ENCODE measurements around the gene SLC25A15.
"Not testable (repeated sequence)": the region's sequence is repeated elsewhere in the genome, so short reads cannot be mapped to it uniquely, and the experiment has no call there.

Gene SLC25A15

DNA sequence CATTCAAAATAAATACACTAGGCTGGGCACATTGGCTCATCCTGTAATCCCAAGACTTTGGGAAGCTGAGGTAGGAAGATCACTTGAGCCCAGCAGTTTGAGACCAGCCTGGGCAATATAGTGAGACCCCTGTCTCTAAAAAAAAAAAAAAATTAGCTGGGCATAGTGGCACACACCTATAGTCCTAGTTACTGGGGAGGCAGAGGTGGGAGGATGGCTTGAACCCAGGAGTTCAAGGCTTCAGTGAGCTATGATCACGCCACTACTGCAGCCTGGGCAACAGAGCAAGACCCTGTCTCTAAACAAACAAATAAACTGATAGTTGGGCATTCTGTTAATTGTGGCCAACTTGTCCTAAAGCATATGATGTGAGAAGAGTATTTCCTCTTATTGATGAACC, 6.4 kb upstream of the SLC25A15 start:
- not testable (repeated sequence) for DNase-seq

DNA sequence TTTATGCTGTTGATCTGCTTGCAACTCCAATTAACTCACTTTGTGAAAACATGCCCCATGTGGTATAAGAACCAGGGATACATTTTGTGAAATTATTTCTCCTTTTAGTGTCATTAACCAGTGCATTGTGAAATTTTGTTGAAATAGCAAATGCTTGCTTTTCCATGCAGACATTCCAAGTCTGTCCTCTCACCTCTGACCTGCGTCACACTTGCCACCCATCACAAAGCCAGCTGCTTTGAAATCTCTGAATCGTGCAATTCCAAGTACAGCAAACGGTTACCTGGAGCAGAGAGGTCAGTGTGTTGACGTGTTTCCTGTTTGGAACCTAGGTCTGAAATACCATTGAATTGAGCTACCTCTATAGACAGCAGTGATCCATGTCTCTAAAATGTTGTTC, 4.9 kb upstream of the SLC25A15 start:
- DNase-seq: no peak

DNA sequence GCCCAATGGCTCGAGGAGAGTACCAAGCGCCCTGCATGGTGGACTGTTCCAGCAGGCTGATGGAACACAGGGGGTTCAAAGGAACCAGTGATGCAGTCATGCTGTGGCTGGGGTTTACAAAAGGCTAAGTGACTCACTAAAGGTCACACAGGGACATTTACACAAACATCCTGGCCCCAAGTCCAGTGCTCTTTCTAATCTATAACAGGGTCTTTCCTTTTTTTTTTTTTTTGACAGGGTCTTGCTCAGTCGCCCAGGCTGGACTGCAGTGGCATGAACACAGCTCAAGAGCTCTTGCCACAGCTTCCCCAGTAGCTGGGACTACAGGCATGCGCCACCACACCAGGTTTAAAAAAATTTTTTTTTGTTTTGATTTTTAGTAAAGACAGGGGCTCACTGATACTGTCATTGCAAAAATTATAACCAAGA, 2.8 kb upstream of the SLC25A15 start:
- no peak for DNase-seq

DNA sequence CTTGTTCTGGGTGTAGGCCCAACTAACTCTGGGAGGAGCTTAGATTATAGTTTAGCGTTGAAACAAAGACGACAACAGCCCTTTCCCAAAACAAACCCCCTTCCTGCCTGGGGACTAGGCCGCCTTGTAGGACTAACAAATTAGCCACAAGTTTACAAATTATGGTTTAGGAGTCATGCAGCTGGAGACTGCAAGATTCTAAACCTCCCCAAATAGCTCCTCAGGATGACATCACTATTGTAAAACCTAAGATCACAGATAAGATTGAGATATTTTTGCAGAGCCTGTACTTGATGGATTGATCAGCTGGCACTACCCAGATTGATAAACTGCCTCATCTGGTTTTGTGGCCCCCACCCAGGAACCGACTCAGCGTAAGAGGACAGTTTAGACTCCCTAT, 2.3 kb upstream of the SLC25A15 start:
- DNase-seq: no peak

DNA sequence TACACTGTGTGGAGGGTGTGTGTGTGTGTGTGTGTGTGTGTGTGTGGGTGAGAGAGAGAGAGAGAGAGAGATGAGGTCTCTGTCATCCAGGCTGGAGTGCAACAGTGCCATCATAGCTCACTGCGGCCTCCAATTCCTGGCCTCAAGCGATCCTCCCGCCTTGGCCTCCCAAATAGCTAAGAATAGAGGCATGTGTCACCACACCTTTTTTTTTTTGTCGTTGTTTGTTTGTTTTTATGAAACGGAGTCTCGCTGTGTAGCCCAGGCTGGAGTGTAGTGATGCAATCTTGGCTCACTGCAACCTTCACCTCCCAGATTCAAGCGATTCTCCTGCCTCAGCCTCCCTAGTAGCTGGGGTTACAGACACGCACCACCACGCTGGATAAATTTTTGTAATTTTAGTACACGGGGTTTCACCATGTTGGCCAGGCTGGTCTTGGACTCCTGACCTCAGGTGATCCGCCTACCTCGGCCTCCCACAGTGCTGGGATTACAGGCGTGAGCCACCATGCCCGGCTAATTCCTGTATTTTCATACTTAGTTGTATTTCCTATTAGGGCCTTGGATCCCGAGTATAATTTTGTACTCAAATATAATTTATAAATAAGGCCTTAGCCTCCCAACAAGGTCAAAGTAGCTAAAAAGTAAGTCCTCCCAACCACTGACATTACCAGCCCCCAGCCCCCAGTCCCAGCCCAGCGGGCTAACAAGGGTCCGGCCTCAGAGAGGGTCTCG, 704 bp upstream of the SLC25A15 start:
- not testable (repeated sequence) for DNase-seq

DNA sequence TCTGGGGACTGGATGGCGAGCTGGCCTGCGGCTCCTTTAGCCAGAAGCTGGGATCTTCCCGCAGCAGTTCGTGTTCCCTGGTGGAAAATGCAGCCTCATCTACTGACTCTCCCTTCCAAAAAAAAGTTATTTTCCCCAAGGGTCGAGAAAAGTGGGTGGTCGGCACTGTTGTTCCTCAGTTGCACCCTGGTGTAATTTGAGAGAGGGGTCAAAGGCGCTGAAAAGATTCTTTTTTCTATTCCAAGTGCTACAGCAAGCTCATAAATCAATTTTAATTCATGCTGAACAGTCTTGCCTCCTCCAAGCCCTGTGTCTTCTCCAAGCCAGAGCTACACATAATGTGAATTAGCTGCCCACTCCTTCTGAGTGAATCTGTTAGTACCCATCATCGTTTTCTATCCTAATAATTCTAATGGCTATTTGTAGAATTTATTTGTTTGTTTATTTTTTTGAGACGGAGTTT, 774 bp downstream of the SLC25A15 start:
- no peak for DNase-seq

DNA sequence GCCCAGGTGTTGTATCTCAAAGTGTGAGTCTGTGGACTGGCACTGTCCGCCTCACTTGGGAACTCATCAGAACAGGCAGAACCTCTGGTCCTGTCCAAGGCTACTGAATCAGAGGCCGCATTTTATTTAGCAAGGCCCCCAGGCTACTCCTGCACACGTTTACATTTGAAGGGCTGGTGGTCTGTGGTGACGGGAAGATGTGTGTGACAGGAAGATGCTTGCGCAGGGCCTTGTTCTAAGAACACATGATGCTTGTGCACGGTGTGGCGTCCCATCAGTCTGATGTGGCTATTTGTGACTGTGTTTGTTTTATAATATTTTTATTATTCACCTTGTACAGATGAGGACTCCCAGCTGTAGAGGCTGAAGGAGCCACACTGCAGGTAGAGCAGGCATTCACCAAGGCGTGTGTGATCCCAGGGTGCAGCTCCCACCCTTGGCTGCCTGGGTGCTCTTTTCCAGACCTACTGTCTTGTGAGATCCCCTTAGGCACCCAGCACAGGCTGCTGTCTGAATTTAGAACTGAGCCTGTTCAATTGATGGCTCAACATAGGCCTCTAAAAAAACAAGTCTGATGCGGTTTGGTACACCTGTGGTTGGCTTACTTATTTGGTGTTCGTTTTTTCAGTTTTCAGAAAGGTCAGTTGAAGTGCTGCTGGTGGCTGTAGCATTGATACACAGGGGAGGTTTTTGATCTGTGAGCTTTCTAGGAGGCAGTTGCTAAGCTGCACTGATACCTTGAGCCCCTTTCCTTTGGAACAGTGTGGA, 3.1 kb downstream of the SLC25A15 start:
- no peak for DNase-seq

DNA sequence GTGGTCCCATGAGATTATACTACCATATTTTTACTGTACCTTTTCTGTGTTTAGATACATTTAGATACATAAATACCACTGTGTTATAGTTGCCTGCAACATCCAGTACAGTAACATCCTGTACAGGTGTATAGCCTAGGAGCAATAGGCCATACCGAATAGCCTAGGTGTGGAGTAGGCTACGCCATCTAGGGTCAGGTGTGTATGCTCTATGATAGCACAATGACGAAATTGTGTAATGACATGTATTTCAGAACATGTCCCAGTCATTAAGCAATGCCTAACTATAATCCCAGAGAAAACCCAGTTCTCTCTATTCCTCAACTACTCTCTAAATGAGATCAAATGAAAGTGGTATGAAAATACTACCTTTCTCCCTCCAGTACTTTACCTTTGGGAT, 3.9 kb downstream of the SLC25A15 start:
- DNase-seq: no peak

DNA sequence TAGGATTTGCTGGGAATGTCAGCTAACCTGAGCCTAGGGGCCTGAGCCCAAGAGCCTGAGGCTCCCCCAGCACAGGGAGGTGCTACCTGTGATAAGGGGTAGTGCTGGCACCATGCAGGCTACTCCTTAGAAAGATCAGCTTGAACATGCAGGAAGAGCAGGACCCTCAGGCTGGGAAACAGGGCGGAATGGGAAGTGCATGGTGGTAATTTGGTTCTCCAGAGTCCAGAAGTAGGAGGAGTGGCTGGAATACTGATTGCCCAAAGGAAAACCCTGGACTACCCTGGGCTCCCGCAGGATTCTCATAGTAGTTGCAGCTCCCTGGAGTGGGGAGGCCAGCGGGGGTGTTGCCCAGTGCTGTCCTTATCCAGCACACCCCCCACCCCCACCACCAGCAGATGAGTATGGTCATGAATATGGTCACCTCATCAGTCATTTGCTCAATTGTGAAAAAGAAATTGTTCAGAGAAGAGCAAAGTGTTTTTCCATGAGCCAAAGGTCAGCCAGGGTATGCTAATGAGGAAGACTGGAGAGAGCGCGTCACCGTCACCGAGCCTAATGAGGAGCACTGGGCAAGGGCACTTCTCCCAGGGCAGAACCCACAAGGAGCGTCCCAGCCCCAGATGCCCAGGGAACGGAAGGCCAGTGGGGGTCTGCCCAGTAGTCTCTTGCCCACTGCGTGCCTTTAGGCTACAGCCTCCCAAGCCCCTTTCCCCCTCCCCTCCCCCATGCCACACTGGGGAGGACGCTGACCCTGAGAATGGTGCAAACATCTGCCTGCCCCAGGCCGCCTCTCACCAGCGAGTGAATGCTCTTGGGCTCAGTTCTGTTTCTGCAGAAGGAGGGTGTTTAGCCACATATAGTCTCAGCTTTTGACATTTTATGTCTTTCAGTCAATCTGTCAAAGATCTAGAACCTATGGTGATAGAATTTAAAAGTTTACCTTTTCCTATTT, 5.3 kb downstream of the SLC25A15 start:
- no peak for DNase-seq

DNA sequence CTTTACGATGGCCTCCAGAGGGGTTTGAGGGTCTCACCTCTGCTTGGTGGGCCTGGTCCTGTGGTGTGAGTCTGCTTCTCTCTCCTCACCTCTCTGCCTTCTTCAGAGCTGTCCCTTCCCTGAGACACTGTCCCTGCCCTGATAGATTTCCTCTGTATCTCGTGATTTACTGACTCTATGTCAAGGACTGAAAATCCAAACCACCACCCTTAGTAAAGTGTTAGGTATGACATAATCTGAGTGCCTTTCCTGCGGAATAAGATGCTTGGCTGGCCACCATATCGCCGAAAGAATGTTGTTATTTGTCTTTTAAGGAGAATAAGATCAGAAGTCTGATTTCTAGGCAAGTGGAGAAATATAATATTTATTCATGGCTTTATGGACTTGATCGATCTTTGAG, 7.2 kb downstream of the SLC25A15 start:
- no peak for DNase-seq

DNA sequence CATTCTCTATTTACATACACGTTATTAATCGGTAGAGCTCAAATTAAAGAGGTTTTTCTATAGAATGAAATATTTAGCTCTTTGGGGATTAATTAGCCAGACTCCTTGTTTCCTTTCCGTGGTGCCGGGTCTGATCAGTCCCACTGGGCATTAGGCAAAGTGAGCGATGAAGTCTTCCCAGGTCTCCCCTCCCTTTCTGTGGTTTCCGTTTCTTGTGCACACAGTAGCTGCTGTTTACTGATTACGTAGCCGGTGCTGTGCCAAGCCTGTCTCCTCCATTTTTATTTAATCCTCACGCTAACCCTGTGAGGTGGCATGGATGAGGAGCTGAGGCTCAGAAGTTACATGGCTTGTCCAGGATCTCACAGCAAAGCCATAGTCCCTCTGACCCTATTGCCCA, 9.0 kb downstream of the SLC25A15 start:
- no peak for DNase-seq

DNA sequence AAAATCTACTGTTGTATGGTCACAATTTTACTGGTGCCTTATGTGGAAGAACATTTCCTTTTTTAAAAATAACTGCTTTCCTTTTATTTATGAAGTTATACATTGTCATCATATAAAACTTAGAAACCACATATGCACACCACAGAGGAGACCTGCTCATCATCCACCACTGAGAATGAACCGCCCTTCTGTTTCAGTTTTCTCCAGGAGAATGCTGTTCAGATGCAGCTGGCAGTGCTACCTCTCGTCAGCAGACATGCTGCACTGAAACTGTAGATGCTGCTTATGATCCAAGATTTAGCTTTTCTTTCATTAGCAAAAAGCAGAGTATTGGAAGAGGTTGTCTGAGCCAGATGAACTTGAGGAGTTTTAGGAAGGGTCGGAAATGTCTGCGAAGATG, 10.1 kb downstream of the SLC25A15 start:
- DNase-seq: no peak

DNA sequence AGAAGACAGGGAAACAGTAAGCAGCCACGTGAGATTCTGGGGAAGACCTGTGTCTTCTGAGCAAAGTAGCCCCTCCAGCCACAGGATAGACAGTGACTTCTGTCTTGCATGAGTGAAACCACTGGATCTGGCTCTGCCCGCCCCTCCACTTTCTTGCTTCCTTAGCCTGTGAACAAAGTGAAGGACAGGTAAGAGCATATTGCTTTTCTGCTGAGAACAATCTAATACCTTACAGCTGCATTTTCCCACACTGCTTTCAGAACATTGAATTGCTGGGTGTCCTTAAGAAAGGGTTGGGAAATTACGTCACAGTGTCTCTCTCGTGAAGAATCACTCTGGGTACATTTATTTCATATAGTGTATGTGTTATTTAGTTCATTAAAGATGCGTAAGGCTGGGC, 11.1 kb downstream of the SLC25A15 start:
- DNase-seq: no peak

DNA sequence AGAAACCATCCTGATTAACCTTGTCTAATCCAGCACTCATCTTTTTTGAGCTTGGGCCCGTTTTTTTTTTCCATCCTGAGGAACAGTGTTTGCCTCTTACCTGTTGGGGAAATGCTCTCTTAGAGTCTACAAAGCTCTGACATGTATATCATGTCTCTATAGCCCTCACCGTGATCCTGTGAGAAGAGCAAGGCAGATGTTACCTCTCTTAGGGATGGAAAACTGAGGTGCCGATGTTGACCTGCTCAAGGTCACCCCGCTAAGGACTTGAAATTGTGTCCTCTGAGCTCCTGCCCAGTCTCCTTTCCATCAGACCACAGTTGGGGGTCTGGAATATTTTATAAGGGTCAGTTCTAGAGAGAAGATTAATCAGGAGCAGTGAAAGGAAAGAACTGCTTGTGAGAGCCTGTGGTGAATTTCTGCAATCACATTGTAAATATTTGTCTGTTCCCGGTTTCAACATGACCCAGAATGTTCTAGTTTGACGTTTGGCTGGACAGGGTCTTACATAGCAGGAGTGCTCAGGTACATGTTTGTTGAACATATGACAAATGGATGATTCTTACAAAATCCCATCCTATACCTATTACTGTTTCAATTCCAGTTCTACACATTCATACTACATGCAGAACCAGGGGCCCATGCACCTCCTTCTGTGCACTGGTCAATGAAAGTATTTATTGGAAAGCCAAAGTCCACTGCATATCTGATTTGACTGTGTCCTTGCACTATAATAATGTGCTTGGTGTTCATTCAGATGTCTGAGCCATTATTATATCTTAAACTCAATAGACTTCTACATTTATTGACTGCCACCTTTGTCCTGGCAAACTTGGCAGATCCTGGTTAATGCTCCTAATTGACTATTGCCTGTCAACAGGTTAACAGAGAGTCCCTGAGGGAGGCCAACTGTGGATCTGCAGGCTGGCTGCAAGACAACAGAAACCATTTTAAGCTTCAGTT, 12.1 kb downstream of the SLC25A15 start:
- DNase-seq: no peak

DNA sequence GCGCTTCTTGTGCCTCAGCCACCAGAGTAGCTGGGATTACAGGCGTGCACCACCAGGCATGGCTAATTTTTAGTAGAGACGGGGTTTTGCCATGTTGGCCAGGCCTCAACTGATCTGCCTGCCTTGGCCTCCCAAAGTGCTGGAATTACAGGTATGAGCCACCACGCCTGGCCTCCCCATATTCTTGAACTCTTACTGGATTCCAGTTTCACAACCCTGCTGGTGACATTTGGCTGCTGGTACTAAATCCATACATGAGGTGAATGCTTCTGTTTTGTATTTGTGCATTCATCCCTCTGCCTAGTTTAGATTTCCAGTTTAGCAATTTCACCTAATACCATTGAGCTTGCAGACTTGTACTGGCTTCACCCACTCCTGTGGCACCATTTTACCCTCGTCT, 13.9 kb downstream of the SLC25A15 start:
- no peak for DNase-seq

DNA sequence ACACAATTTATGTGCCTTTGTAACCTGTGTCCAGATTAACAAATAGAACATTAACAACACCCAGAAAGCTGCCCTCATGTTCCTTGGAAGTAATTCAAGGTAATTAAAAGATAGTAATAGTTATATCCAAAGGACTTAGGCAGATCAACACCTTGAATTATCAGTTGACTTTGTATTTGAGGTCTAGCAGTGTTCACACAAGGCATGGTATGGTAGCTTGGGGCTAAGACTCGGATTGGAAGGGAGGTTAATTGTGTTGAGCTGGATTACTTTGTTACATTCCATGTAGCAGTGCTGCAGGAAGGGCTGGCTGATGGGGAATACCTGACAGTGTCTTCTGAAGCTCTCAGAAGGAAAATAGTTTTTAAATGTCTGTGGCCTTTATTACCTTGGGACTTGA, 16.8 kb downstream of the SLC25A15 start:
- no peak for DNase-seq

DNA sequence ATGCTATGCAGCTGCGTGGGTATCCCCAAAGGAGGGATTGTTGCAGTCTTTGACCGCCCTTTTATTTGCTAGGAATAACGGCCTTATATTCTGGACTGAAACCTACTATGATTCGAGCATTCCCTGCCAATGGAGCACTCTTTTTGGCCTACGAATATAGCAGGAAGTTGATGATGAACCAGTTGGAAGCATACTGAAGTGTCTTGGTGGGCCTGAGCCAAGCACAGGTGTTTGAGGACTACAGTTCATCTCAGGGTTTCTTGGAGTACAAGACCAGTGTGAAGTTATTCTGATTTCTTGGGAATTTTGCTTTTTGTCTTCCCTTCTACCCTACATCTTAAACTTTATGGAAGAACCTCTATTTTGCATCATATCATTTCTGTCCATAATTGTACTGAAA, 20.1 kb downstream of the SLC25A15 start:
- no peak for DNase-seq

DNA sequence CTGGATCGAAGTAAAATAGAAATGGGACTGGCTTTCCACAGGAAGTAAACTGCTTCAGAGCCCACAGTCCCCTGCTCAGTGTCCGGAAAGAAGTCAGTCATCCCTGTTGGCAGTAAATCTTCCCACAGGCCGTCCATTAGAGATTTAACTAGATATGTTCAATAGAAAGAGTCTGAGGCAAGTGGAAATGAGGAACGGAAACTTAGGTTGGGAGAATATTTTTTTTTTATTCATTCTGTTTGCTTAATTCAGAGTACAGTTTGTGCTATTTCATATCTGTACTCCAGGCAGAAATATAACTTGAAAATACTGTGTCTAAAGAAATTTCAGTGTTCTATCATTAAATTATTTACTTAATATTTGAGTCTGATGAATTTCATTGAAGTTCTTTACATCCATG, 22.7 kb downstream of the SLC25A15 start:
- no peak for DNase-seq

DNA sequence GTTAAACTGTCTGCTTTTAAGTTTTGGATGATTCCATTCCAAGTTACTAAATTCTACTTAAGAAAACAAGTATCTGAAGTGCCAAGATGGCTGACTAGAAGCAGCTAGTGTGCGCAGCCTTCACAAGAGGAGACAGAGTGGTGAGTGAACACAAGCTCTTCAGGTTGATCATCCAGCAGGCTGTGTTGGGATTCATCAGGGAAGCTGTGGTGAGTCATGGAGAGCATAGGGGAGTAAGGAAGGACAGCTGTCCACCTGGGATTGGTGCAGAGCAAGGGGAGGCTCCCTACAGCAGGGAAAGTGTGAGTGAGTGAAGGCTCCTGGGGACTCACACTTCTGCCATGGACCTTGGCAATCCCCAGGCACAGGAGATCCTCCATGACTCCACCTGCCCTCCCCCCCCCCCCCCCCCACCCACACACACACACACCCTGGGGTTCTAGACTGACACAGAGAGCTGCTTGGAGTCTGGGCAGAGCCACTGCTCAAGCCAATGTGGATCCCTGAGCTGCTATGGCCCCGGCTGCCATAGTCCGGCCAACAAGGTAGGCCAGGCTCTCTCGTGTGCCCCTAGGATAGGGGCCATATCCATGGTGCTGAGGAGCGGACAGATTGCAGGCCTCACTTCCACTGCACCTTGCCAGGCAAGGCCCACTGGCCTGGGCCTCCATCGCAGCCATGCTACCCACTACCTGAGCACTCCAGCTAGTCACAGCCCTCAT, 23.5 kb downstream of the SLC25A15 start:
- DNase-seq: no peak

DNA sequence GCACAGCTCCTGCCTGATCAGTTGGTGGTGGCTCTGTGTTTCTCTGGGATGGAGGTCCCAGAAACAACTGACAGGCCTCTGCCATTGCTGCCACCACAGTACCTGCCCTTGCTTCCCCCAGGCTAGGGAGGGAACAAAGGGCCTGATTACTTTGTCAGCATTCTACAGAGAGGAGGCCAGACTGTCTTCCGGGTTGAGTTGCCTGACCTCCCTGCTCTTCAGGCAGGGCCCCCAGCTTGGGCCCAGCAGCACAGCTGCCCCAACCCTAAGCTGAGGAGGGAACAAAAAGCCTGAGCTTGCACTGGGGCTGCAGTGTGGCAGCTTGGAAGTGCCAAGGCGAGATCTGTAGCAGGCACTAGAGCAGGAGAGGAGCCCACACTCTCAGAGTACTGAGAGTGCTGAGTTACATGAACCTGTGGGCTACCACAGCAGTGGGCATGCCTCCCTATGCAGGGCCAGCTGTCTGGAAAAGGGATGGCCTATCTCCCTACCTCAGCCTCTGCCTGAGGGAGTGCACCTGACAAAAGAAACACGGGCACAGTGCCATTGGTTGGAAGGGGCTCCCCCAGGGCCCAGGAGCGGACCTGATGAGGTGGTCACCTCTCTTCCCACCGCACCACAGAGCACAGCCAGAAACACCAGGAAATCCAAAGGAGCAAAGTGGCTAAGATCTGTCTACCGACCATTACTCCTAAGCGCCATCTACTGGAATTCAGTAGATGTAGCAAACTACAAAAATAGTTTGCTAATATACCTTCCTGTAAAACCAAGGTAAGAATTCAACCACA, 24.4 kb downstream of the SLC25A15 start:
- no peak for DNase-seq

DNA sequence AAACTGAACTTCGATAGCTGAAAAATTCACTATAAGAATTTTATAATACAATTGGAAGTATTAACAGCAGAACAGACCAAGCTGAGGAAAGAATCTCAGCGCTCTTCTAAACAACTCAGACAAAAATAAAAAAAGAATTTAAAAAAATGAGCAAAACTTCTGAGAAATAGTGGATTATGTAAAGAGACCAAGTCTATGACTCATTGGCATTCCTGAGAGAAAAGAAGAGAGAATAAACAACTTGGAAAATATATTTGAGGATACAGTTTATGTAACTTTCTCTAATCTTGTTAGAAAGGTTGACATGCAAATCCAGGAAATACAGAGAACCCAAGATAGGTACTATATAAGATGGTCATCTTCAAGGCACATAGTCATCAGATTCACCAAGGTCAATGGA, 25.4 kb downstream of the SLC25A15 start:
- no peak for DNase-seq
